Right lobe of liver (tissue), 6 donors: Measurements from ENCODE around the gene ACTN4. TPM values are rescaled to one million over a fixed set of nuclear protein-coding genes. Genes with fewer than 3 reads are reported as not detected.
A peak's percentile ranks its signal among the peaks of the same experiment; 100 is the strongest.

Experiments used
- ATAC-seq, 4 donors: fragments of 200-7000 bp; cut with Tn5 transposase; one replicate each; pipeline ENCODE4 v1.9.1; 2020; ENCODE audit warnings: mild to moderate bottlenecking in 4 of 4, moderate library complexity in 4 of 4
- DNase-seq, 3 donors: peaks; one replicate each; pipeline ENCODE4 v3.0.0-alpha.2; 2020
- H3K27ac ChIP-seq, 3 donors: fragments of 200-600 bp; one replicate each; pipeline ENCODE4 v1.8.0; 2022
- H3K27me3 ChIP-seq, 2 donors: fragments of 200-600 bp; one replicate each; pipeline ENCODE4 v1.8.0; 2022
- H3K36me3 ChIP-seq, 4 donors: fragments of 200-600 bp; sonication (generic) in 1 of 4; one replicate each; pipeline versions ENCODE4 v1.5.1 to v1.8.0; 2017 to 2022; ENCODE audit warnings: control low read depth in 1 of 4
- H3K4me1 ChIP-seq, 4 donors: fragments of 200-600 bp; sonication (generic) in 1 of 4; one replicate each; pipeline versions ENCODE4 v1.5.1 to v1.8.0; 2017 to 2022; ENCODE audit warnings: control low read depth in 1 of 4
- H3K4me3 ChIP-seq, 3 donors: fragments of 200-600 bp; one replicate each; pipeline ENCODE4 v1.8.0; 2022
- H3K9me3 ChIP-seq, 4 donors: fragments of 200-600 bp; sonication (generic) in 1 of 4; one replicate each; pipeline versions ENCODE4 v1.5.1 to v1.8.0; 2017 to 2022; ENCODE audit warnings: control low read depth in 1 of 4
- CTCF ChIP-seq, 4 donors: fragments of 200-600 bp in 3 of 4; fragments of 450-650 bp in 1 of 4; IDR thresholded peaks; one replicate each; pipeline versions ENCODE4 v1.5.1 to v1.8.0; 2016 to 2022; ENCODE audit warnings: antibody characterized with exemption in 4 of 4, mild to moderate bottlenecking in 2 of 4
- POLR2A ChIP-seq: fragments of 450-650 bp; IDR thresholded peaks from one replicate; pipeline ENCODE4 v1.6.1; 2017; ENCODE audit warnings: antibody characterized with exemption, mild to moderate bottlenecking
- WGBS: methylation state at CpG from one replicate; pipeline ENCODE4 v1.1.6; 2018; ENCODE audit warnings: low coverage, low lambda C conversion rate; ENCODE audit not compliant: insufficient coverage; ENCODE audit errors: missing lambda C conversion rate; 5-methylcytosine and 5-hydroxymethylcytosine counted together
- intact Hi-C, 2 donors: fragments of 100-400 bp; cut with DNase I; formaldehyde crosslinking; loops; one replicate each; pipeline versions ENCODE4 v1.11.2 to v1.14.1; 2022
- total RNA-seq, 6 experiments: library from RNA; depleted of rRNA in 2 of 6; stranded (reverse); fragments of >200 nt in 2 of 6; fragmentation: NEBNext Ultra II Directional in 3 of 6; extraction: Animal tissue kit (Norgen Biotek cat#: 25700) in 3 of 6; gene quantifications; one replicate each; pipeline versions ENCODE4 v1.1.0 to v1.2.4, GENCODE V29; 2016 to 2023
- donor health status: DM: no; HTN: yes; CAD: no.
- donor health status: DM: no; HTN: no; CAD: no.
- donor health status: DM: no; HTN: no; CAD: no.
- donor health status: DM: no; HTN: yes; CAD: no.
- donor health status: DM: no; HTN: yes; CAD: no.

Gene ACTN4
- total RNA-seq, 6 experiments from 2014 or later = 142 to 306 (median 201) TPM

DNA sequence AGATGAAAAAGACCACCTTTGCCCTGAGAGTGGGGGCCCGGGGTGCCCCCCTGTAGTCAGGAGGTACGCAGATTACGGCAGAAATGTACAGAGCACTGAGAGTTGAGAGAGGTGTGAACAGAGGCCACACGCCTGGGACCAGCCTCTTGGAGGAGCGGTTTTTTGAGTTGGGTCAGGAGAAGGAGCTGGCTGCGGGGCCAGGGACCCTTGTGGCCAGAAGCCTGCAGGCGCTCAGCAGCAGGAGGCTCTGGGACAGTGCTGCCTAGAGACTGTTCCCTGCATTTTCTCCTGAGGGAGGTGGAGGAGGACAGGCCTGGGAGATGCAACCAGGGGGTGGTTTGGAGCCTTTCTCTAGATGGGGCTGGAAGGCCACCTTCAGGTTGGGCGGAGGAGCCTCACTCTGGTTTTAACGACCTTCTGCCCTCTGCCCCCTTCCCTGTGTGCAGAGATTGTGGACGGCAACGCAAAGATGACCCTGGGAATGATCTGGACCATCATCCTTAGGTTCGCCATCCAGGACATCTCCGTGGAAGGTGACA lies 57.1 kb downstream of the ACTN4 start:
- no peak for TF ChIP-seq POLR2A
- TF ChIP-seq CTCF (IDR thresholded peaks at IDR 0.05) = no peak
- intact Hi-C loops = loop anchor here in 1 of 2 donors (10.0 kb wide), 1 partner anchor 50 kb away; no protein-coding TSS in a partner anchor
- no peak for DNase-seq
- no peak for ATAC-seq
- H3K27ac ChIP-seq = no peak overlapping the region
- peaks cover 0 to 48% (median 30%) of the 10 kb centered on the region in 4 donors for H3K4me1 ChIP-seq
- no peaks in the 10 kb centered on the region for H3K27me3 ChIP-seq
- H3K4me3 ChIP-seq = no peak overlapping the region
- peaks cover 0 to 68% (median 26%) of the 10 kb centered on the region in 4 donors for H3K36me3 ChIP-seq
- no CpG with 5 or more reads among the region's 13 CpGs for WGBS
- H3K9me3 ChIP-seq = no peaks in the 10 kb centered on the region

DNA sequence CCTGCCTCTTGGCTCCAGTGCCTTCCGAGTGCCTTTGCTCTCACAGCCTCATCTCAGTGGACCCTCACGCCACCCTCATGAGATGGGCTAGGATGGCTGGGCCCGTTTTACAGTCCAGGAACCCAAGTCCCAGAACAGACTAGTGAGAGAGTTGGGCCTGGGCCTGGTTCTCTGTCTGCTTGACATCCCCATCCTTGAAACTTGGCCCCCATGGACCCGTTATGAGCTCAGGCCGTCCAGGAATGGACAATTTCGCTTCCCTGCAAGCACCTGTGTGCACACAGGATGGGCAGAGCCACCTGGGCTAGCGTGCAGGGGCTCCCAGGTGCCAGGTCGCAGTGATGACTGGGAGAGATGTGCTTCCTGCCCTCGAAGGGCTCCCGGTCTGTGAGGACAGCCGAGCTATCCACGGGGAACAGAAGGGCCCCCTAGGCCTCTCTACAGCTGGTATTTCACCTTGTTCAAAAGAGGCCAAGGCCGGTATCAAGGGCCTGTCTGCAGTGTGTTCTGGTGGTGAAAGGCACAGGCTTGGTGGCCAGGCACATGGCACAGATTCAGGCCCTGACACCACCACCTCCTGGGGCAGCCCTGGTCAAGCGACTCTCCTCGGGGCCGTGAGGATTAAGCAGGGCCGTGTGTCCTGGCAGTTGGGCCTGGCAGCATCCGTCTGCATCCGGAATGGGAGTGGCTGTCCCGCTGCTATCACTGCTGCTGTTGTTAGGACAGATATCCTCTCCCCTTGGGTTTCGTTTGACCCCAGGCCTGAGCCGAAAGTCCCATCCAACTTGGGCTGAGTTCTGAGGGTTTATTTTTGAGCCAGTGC lies 58.0 kb downstream of the ACTN4 start:
- Histone ChIP-seq H3K4me3 (no peak overlapping the region), H3K4me1 (peaks cover 0 to 42% (median 26%) of the 10 kb centered on the region in 4 donors), H3K27ac (peak overlapping the region in 1 of 3 donors; percentile 16), H3K27me3 (no peaks in the 10 kb centered on the region), H3K9me3 (no peaks in the 10 kb centered on the region), H3K36me3 (peaks cover 0 to 77% (median 33%) of the 10 kb centered on the region in 4 donors)
- no peak for DNase-seq
- 43% methylated on average over 5 of the region's 22 CpGs for WGBS
- intact Hi-C loops = loop anchor here in 1 of 2 donors (10.0 kb wide), 1 partner anchor 51 kb away; no protein-coding TSS in a partner anchor
- TF ChIP-seq POLR2A (no peak), CTCF (IDR thresholded peaks at IDR 0.05) (no peak)
- no peak for ATAC-seq

- no peak for DNase-seq
Observed at GRCh38 chr19:38706792-38707511, 59.5 kb downstream of the ACTN4 start.

More at GRCh38 chr19:38706792-38707511, 59.5 kb downstream of the ACTN4 start:
- intact Hi-C loops = loop anchor here in 1 of 2 donors (10.0 kb wide), 1 partner anchor 52 kb away; no protein-coding TSS in a partner anchor
- Histone ChIP-seq H3K9me3 (no peaks in the 10 kb centered on the region), H3K27me3 (no peaks in the 10 kb centered on the region), H3K4me3 (no peak overlapping the region), H3K4me1 (peaks cover 0 to 42% (median 20%) of the 10 kb centered on the region in 4 donors), H3K27ac (peak overlapping the region; percentile 26 to 63 (median 43)), H3K36me3 (peaks cover 0 to 87% (median 39%) of the 10 kb centered on the region in 4 donors)
- TF ChIP-seq POLR2A (no peak), CTCF (IDR thresholded peaks at IDR 0.05) (no peak)
- ATAC-seq = peak in 2 of 4 donors; percentile 1
- WGBS = 75% methylated on average over 10 of the region's 16 CpGs
